HFFc6 (cell line): ENCODE measurements around the gene ENDOV. TPM values are rescaled to one million over a fixed set of nuclear protein-coding genes. Genes with fewer than 3 reads are reported as not detected.

Experiments used
- DNase-seq: peaks from one replicate; pipeline ENCODE4 v3.0.0-alpha.2; 2018
- H3K27ac Mint-ChIP-seq: 2 replicates; pipeline ENCODE4 v1.8.0; 2020; ENCODE audit warnings: mild to moderate bottlenecking, mixed read lengths
- H3K27me3 Mint-ChIP-seq: 2 replicates; pipeline ENCODE4 v1.8.0; 2021; ENCODE audit warnings: mild to moderate bottlenecking, moderate library complexity, mixed read lengths; ENCODE audit not compliant: insufficient read depth
- H3K36me3 Mint-ChIP-seq: 2 replicates; pipeline ENCODE4 v1.8.0; 2021; ENCODE audit warnings: low read depth, mixed read lengths
- H3K4me1 Mint-ChIP-seq: 2 replicates; pipeline ENCODE4 v1.8.0; 2020; ENCODE audit warnings: low read depth, mixed read lengths
- H3K4me3 Mint-ChIP-seq: 2 replicates; pipeline ENCODE4 v1.8.0; 2020; ENCODE audit warnings: mild to moderate bottlenecking, moderate library complexity, mixed read lengths
- H3K9me3 Mint-ChIP-seq: 2 replicates; pipeline ENCODE4 v1.8.0; 2020; ENCODE audit warnings: mild to moderate bottlenecking, mixed read lengths
- CTCF ChIP-seq: fragments of 200-600 bp; sonication (generic); IDR thresholded peaks from 2 replicates; pipeline ENCODE4 v1.5.0; 2021; ENCODE audit warnings: antibody characterized with exemption, mild to moderate bottlenecking
- total RNA-seq, 6 experiments: library from RNA; stranded (reverse); fragmentation: NEBNext Ultra II Directional; extraction: Animal tissue kit (Norgen Biotek cat#: 25700); gene quantifications; 2 replicates in 1 of 6; 3 replicates in 5 of 6; pipeline ENCODE4 v1.2.3, GENCODE V29; 2021

The ENDOV gene
- total RNA-seq, 6 experiments from 2014 or later = 11.7 to 17.3 (median 13.7) TPM

DNA sequence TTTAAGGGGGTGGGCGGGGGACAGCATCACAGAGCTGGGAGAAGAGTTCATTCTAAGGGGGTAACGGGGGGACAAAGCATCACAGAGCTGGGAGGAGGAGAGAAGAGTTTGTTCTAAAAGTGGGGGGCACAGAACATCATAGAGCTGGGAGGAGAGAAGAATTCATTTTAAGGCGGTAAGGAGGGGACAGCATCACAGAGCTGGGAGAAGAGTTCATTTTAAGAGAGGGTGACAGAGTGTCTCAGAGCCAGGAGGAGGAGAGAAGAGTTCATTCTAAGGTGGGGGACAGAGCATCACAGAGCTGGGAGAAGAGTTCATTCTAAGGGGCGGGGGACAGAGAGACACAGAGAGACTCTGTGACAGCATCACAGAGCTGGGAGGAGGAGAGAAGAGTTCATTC, 27.8 kb downstream of the ENDOV start:
- H3K4me1 Mint-ChIP-seq = no peaks in the 10 kb centered on the region

DNA sequence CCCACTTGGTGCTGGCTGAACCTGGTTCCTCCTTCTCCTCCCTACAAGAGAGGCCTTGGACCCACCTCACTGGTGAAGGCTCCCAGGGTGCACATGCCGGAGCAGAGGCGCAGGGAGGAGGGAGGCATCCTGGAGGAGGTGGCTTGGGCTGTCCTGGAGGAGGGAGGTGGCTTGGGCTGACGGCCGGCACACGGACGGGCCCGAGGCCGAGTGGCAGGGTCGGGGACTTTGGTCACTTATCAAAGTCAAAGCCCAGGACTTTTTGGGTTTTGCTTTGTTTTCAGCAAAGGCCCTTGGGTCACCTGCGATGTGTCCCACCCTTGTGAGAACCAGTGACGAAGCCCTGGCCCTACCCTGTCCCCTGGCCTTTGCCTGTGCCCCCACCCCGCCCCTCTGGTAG, 28.5 kb downstream of the ENDOV start:
- no peak overlapping the region for H3K27ac Mint-ChIP-seq
- no peaks in the 10 kb centered on the region for H3K9me3 Mint-ChIP-seq
- no peaks in the 10 kb centered on the region for H3K36me3 Mint-ChIP-seq
- DNase-seq = no peak
- no peak overlapping the region for H3K4me3 Mint-ChIP-seq
- no peaks in the 10 kb centered on the region for H3K4me1 Mint-ChIP-seq
- no peak for TF ChIP-seq CTCF
- H3K27me3 Mint-ChIP-seq = peaks cover 18% of the 10 kb centered on the region

More for the DNA sequence above, 27.8 kb downstream of the ENDOV start:
- no peak for DNase-seq
- no peaks in the 10 kb centered on the region for H3K9me3 Mint-ChIP-seq
- TF ChIP-seq CTCF = no peak
- peaks cover 12% of the 10 kb centered on the region for H3K27me3 Mint-ChIP-seq
- no peaks in the 10 kb centered on the region for H3K36me3 Mint-ChIP-seq
- no peak overlapping the region; the same call in 1 of the 2 replicates for H3K4me3 Mint-ChIP-seq
- no peak overlapping the region for H3K27ac Mint-ChIP-seq

GRCh38 chr17:80443916-80444643, 29.1 kb downstream of the ENDOV start:
- no peak overlapping the region for H3K27ac Mint-ChIP-seq

DNA sequence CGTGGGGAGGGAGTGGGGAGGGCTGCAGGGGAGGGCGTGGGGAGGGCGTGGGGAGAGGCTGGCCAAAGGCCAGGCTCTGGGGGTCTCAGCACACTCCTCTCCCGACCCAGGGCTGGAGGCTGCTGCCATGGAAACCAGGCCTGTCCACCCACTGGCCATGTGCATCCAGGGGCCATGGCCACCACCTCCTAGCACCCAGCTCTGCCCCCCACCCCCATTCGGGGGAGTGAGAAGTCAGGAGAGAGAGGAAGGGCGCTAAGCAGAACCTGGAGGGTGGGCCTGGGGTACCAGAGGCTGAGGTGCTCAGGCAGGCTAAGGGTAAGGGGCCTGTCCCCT, 29.6 kb downstream of the ENDOV start:
- Mint-ChIP-seq H3K36me3 (no peaks in the 10 kb centered on the region), H3K27me3 (peaks cover 19% of the 10 kb centered on the region), H3K27ac (no peak overlapping the region), H3K9me3 (no peaks in the 10 kb centered on the region), H3K4me1 (no peaks in the 10 kb centered on the region), H3K4me3 (no peak overlapping the region)
- no peak for TF ChIP-seq CTCF
- DNase-seq = no peak

More at GRCh38 chr17:80443916-80444643, 29.1 kb downstream of the ENDOV start:
- no peaks in the 10 kb centered on the region for H3K4me1 Mint-ChIP-seq
- H3K9me3 Mint-ChIP-seq = no peaks in the 10 kb centered on the region
- no peak for TF ChIP-seq CTCF
- H3K27me3 Mint-ChIP-seq = peaks cover 19% of the 10 kb centered on the region
- no peaks in the 10 kb centered on the region for H3K36me3 Mint-ChIP-seq
- H3K4me3 Mint-ChIP-seq = no peak overlapping the region
- DNase-seq = no peak

DNA sequence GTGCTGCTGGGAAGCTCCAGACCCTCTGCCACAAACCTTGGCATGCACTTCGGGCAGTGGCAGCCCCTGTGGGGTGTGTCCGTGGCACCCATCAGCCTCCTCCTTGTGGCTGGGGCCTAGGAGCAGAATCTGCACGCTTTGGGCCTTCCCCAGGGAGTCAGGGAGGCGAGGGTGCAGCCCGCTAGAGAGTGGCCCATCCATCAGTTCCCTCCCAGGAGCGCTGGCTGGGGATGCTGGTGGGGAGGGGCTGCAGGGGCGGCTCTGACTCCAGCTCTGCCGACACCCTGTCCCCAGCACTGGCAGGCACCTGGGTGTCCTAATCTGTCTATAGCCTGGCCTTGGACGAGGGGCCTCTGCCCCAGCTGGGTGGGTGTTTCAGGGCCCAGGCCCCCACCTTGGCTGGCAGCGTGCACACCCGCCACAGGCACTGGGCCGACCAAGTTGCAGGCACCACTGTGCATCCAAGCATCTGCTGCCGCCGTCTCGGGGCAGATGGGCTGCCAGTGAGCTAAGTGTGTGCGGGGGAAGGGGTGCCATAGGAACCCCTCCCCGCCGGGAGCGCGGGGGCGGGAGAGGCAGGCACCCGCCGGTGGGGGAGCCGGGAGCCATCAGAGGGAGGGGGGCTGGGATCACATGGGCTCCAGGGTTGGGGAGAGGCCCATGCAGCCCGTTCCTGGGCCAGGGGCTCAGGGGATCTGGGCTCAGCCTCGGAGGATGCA, 30.2 kb downstream of the ENDOV start:
- H3K4me1 Mint-ChIP-seq = no peaks in the 10 kb centered on the region
- TF ChIP-seq CTCF = no peak

More for the DNA sequence above, 30.2 kb downstream of the ENDOV start:
- DNase-seq = no peak
- Mint-ChIP-seq H3K36me3 (no peaks in the 10 kb centered on the region), H3K4me3 (no peak overlapping the region), H3K27me3 (peaks cover 18% of the 10 kb centered on the region), H3K27ac (no peak overlapping the region), H3K9me3 (no peaks in the 10 kb centered on the region)
